Stimulated activated effector memory CD8-positive, alpha-beta T cell treated with anti-CD3 and anti-CD28 coated beads, Interleukin-12 subunit alpha, Interleukin-12 subunit beta, amount 100 ng/mL, for 72 hours (primary cell): ENCODE measurements around the gene KCTD10.

Experiments used
- ATAC-seq: fragments of 150-1000 bp; cut with Tn5 transposase; 2 replicates; pipeline ENCODE4 v1.10.0; 2021
- DNase-seq, 2 donors: peaks; one replicate each; pipeline ENCODE4 v3.0.0; 2021 to 2022; ENCODE audit warnings: low spot score in 2 of 2
- H3K27ac Mint-ChIP-seq: one replicate; pipeline ENCODE4 v1.8.0; 2022; ENCODE audit warnings: mild to moderate bottlenecking, mixed read lengths
- H3K36me3 Mint-ChIP-seq: one replicate; pipeline ENCODE4 v1.8.0; 2022; ENCODE audit warnings: mild to moderate bottlenecking, mixed read lengths
- H3K4me1 Mint-ChIP-seq: one replicate; pipeline ENCODE4 v1.8.0; 2022; ENCODE audit warnings: mixed read lengths
- H3K4me3 Mint-ChIP-seq: one replicate; pipeline ENCODE4 v1.8.0; 2022; ENCODE audit warnings: mild to moderate bottlenecking, mixed read lengths
- H3K9me3 Mint-ChIP-seq: one replicate; pipeline ENCODE4 v1.8.0; 2022; ENCODE audit warnings: mixed read lengths

KCTD10 gene

GRCh38 chr12:109477185-109477962 lies at the start of gene KCTD10, which contains the start of gene UBE3B:
Gene KCTD10, minus strand, starts transcription at chr12:109477300. Its CDS starts 38 bp downstream, at chr12:109477262.
Gene UBE3B, plus strand, starts transcription at chr12:109477634. Its CDS starts 5,918 bp downstream, at chr12:109483552.
- peak; percentile 98 for ATAC-seq
- H3K36me3 Mint-ChIP-seq, result peaks cover 18% of the 10 kb centered on the region
- H3K4me3 Mint-ChIP-seq, result peak within 1 kb of the TSS; percentile 100
- H3K4me1 Mint-ChIP-seq, result peaks cover 41% of the 10 kb centered on the region
- H3K9me3 Mint-ChIP-seq, result no peaks in the 10 kb centered on the region
- H3K27ac Mint-ChIP-seq, result peak within 1 kb of the TSS; percentile 100
- DNase-seq, result peak; percentile 85 to 93

GRCh38 chr12:109525279-109525585 lies 48.1 kb upstream of the KCTD10 start:
- H3K4me3 Mint-ChIP-seq, result no peak overlapping the region
- H3K36me3 Mint-ChIP-seq, result peaks cover 66% of the 10 kb centered on the region
- ATAC-seq (no peak), DNase-seq (no peak)
- H3K9me3 Mint-ChIP-seq, result no peaks in the 10 kb centered on the region
- H3K4me1 Mint-ChIP-seq, result no peaks in the 10 kb centered on the region
- no peak overlapping the region for H3K27ac Mint-ChIP-seq

- Mint-ChIP-seq H3K9me3 (no peaks in the 10 kb centered on the region), H3K27ac (no peak overlapping the region), H3K36me3 (peaks cover 65% of the 10 kb centered on the region), H3K4me1 (no peaks in the 10 kb centered on the region), H3K4me3 (no peak overlapping the region)
- ATAC-seq (no peak), DNase-seq (no peak)
Measured at GRCh38 chr12:109524466-109525278, 47.6 kb upstream of the KCTD10 start.

- ATAC-seq, result no peak
- Mint-ChIP-seq H3K4me3 (no peak overlapping the region), H3K9me3 (no peaks in the 10 kb centered on the region), H3K36me3 (peaks cover 67% of the 10 kb centered on the region), H3K4me1 (no peaks in the 10 kb centered on the region), H3K27ac (peak overlapping the region; percentile 75)
- DNase-seq, result no peak
Measured at GRCh38 chr12:109523504-109523903, 46.4 kb upstream of the KCTD10 start.

- peak overlapping the region; percentile 75 for H3K27ac Mint-ChIP-seq
- no peak overlapping the region for H3K4me3 Mint-ChIP-seq
- H3K4me1 Mint-ChIP-seq, result no peaks in the 10 kb centered on the region
- no peaks in the 10 kb centered on the region for H3K9me3 Mint-ChIP-seq
- ATAC-seq, result no peak
- no peak for DNase-seq
- peaks cover 67% of the 10 kb centered on the region for H3K36me3 Mint-ChIP-seq
Measured at GRCh38 chr12:109523071-109523470, 46.0 kb upstream of the KCTD10 start.

- H3K27ac Mint-ChIP-seq, result no peak overlapping the region
- peaks cover 75% of the 10 kb centered on the region for H3K36me3 Mint-ChIP-seq
Measured at GRCh38 chr12:109521831-109522230, 44.7 kb upstream of the KCTD10 start.

GRCh38 chr12:109519787-109520186 lies 42.7 kb upstream of the KCTD10 start:
- Mint-ChIP-seq H3K4me1 (no peaks in the 10 kb centered on the region), H3K27ac (no peak overlapping the region), H3K4me3 (no peak overlapping the region), H3K36me3 (peaks cover 76% of the 10 kb centered on the region), H3K9me3 (no peaks in the 10 kb centered on the region)
- DNase-seq, result no peak
- no peak for ATAC-seq

More at GRCh38 chr12:109521831-109522230, 44.7 kb upstream of the KCTD10 start:
- DNase-seq (no peak), ATAC-seq (no peak)
- no peaks in the 10 kb centered on the region for H3K9me3 Mint-ChIP-seq
- no peaks in the 10 kb centered on the region for H3K4me1 Mint-ChIP-seq
- H3K4me3 Mint-ChIP-seq, result no peak overlapping the region

- H3K36me3 Mint-ChIP-seq, result peaks cover 83% of the 10 kb centered on the region
- peak; percentile 27 to 70 for DNase-seq
- H3K27ac Mint-ChIP-seq, result peak overlapping the region; percentile 73
- H3K4me3 Mint-ChIP-seq, result no peak overlapping the region
- H3K9me3 Mint-ChIP-seq, result no peaks in the 10 kb centered on the region
- ATAC-seq, result peak; percentile 63
- H3K4me1 Mint-ChIP-seq, result no peaks in the 10 kb centered on the region
Measured at GRCh38 chr12:109518820-109519665, 41.9 kb upstream of the KCTD10 start.

- H3K27ac Mint-ChIP-seq, result peak overlapping the region; percentile 73
- no peaks in the 10 kb centered on the region for H3K4me1 Mint-ChIP-seq
- no peaks in the 10 kb centered on the region for H3K9me3 Mint-ChIP-seq
- DNase-seq, result no peak
- H3K4me3 Mint-ChIP-seq, result no peak overlapping the region
- peaks cover 86% of the 10 kb centered on the region for H3K36me3 Mint-ChIP-seq
- ATAC-seq, result no peak
Measured at GRCh38 chr12:109517619-109518018, 40.5 kb upstream of the KCTD10 start.

- DNase-seq, result no peak
- Mint-ChIP-seq H3K36me3 (peaks cover 93% of the 10 kb centered on the region), H3K27ac (no peak overlapping the region), H3K4me1 (no peaks in the 10 kb centered on the region), H3K9me3 (no peaks in the 10 kb centered on the region), H3K4me3 (no peak overlapping the region)
- no peak for ATAC-seq
Measured at GRCh38 chr12:109513977-109514376, 36.9 kb upstream of the KCTD10 start.

GRCh38 chr12:109513051-109513450 lies 36.0 kb upstream of the KCTD10 start:
- Mint-ChIP-seq H3K27ac (no peak overlapping the region), H3K4me3 (no peak overlapping the region), H3K9me3 (no peaks in the 10 kb centered on the region), H3K36me3 (peaks cover 93% of the 10 kb centered on the region), H3K4me1 (no peaks in the 10 kb centered on the region)
- no peak for DNase-seq
- no peak for ATAC-seq

GRCh38 chr12:109512608-109513007 lies 35.5 kb upstream of the KCTD10 start:
- no peak overlapping the region for H3K27ac Mint-ChIP-seq
- no peak overlapping the region for H3K4me3 Mint-ChIP-seq
- peaks cover 93% of the 10 kb centered on the region for H3K36me3 Mint-ChIP-seq
- ATAC-seq (no peak), DNase-seq (no peak)
- no peaks in the 10 kb centered on the region for H3K9me3 Mint-ChIP-seq
- H3K4me1 Mint-ChIP-seq, result no peaks in the 10 kb centered on the region

- no peaks in the 10 kb centered on the region for H3K9me3 Mint-ChIP-seq
- no peak for ATAC-seq
- no peak overlapping the region for H3K4me3 Mint-ChIP-seq
- peak overlapping the region; percentile 16 for H3K27ac Mint-ChIP-seq
- H3K36me3 Mint-ChIP-seq, result peaks cover 86% of the 10 kb centered on the region
- no peaks in the 10 kb centered on the region for H3K4me1 Mint-ChIP-seq
- DNase-seq, result no peak
Measured at GRCh38 chr12:109510196-109510595, 33.1 kb upstream of the KCTD10 start.

- Mint-ChIP-seq H3K9me3 (no peaks in the 10 kb centered on the region), H3K4me3 (no peak overlapping the region), H3K36me3 (peaks cover 92% of the 10 kb centered on the region), H3K4me1 (no peaks in the 10 kb centered on the region), H3K27ac (no peak overlapping the region)
- DNase-seq, result no peak
- no peak for ATAC-seq
Measured at GRCh38 chr12:109504068-109504467, 27.0 kb upstream of the KCTD10 start.

GRCh38 chr12:109503611-109504010 lies 26.5 kb upstream of the KCTD10 start:
- Mint-ChIP-seq H3K4me3 (no peak overlapping the region), H3K9me3 (no peaks in the 10 kb centered on the region), H3K27ac (no peak overlapping the region), H3K36me3 (peaks cover 92% of the 10 kb centered on the region), H3K4me1 (no peaks in the 10 kb centered on the region)
- no peak for DNase-seq
- no peak for ATAC-seq
